ENCODE measurements around the gene CD200.

Gene CD200

GRCh38 chr3:112308151-112308911, 24.6 kb upstream of the CD200 start:
- Histone ChIP-seq H3K27me3 (ENCODE audit: control insufficient read depth, insufficient read depth, low read length) (no peaks in the 10 kb centered on the region), H3K36me3 (ENCODE audit: control insufficient read depth, insufficient read depth, low read length) (no peaks in the 10 kb centered on the region), H3K4me1 (ENCODE audit: control insufficient read depth, insufficient read depth, low read length) (peaks cover 1% of the 10 kb centered on the region), H3K27ac (ENCODE audit: low read depth, low read length) (no peak overlapping the region), H3K4me3 (ENCODE audit: low read length) (no peak overlapping the region), H3K9ac (ENCODE audit: low read length) (no peak overlapping the region)

DNA sequence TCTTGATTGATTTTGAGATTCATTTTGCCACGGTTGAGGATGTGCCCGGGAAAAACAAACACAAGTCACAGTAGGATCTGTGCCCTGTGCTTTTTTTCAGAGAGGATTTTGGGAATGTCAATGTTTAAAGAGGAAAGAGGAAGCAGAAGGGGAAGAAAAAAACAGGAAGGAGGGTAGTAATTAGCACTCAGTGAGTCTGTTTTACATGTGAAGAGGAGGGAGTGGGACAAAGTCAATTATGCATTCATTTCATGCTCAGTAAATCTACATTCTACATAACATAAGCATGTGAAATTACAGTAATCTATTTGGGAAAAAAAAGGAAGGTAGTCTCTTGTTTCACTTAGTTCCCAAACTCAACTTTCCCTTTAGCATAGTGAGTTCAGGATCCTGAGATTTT, 18.3 kb upstream of the CD200 start:
- H3K4me3 ChIP-seq (ENCODE audit: low read length): no peak overlapping the region
- H3K27ac ChIP-seq (ENCODE audit: low read depth, low read length): no peak overlapping the region
- no peaks in the 10 kb centered on the region for H3K36me3 ChIP-seq (ENCODE audit: control insufficient read depth, insufficient read depth, low read length)
- H3K4me1 ChIP-seq (ENCODE audit: control insufficient read depth, insufficient read depth, low read length): no peaks in the 10 kb centered on the region
- H3K9ac ChIP-seq (ENCODE audit: low read length): no peak overlapping the region
- H3K27me3 ChIP-seq (ENCODE audit: control insufficient read depth, insufficient read depth, low read length): no peaks in the 10 kb centered on the region

DNA sequence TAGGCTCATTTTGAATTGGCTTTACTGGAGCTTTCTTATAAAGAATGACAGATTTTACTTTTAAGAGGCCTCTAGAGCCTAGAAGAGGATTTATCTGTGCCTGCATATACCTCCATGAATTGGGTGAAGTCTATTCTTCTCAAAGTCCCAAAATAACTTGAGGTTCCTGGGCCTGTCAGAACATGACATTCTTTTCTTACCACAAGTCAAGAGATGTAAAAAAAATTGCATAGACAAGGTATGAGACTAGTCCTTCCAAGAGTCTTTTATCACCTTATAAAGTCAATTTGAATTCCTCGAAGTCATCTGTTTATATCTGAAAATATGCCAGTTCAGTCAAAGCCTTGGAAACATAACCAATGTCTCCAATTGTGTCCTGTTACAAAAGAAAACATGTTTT, 17.2 kb upstream of the CD200 start:
- no peaks in the 10 kb centered on the region for H3K4me1 ChIP-seq (ENCODE audit: control insufficient read depth, insufficient read depth, low read length)
- H3K9ac ChIP-seq (ENCODE audit: low read length): no peak overlapping the region
- H3K36me3 ChIP-seq (ENCODE audit: control insufficient read depth, insufficient read depth, low read length): no peaks in the 10 kb centered on the region
- H3K27ac ChIP-seq (ENCODE audit: low read depth, low read length): no peak overlapping the region
- H3K27me3 ChIP-seq (ENCODE audit: control insufficient read depth, insufficient read depth, low read length): no peaks in the 10 kb centered on the region
- no peak overlapping the region for H3K4me3 ChIP-seq (ENCODE audit: low read length)

GRCh38 chr3:112319516-112320276, 13.3 kb upstream of the CD200 start:
- no peaks in the 10 kb centered on the region for H3K36me3 ChIP-seq (ENCODE audit: control insufficient read depth, insufficient read depth, low read length)
- no peak overlapping the region for H3K9ac ChIP-seq (ENCODE audit: low read length)
- H3K27ac ChIP-seq (ENCODE audit: low read depth, low read length): no peak overlapping the region
- H3K4me3 ChIP-seq (ENCODE audit: low read length): no peak overlapping the region
- H3K27me3 ChIP-seq (ENCODE audit: control insufficient read depth, insufficient read depth, low read length): no peaks in the 10 kb centered on the region
- H3K4me1 ChIP-seq (ENCODE audit: control insufficient read depth, insufficient read depth, low read length): no peaks in the 10 kb centered on the region

DNA sequence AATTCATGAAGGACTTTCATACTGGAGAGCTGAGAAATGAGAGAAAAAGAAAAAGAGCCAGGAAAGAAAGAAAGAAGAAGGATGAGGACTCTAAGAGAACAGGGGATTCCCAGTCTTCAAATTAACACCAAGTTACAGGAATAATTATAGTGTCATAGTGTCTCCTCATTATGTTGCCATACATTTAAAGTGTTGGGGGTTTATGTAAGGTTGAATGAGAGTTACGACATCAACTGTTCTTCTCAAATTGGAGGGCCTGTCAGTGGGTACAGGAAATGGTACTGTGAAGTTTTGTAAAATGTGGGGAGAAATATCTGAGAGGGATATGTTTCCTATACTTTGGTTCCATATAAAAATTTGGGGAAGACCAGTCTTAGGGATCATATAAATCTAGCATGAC, 12.3 kb upstream of the CD200 start:
- Histone ChIP-seq H3K27ac (ENCODE audit: low read depth, low read length) (no peak overlapping the region), H3K4me3 (ENCODE audit: low read length) (no peak overlapping the region), H3K36me3 (ENCODE audit: control insufficient read depth, insufficient read depth, low read length) (no peaks in the 10 kb centered on the region), H3K4me1 (ENCODE audit: control insufficient read depth, insufficient read depth, low read length) (no peaks in the 10 kb centered on the region), H3K27me3 (ENCODE audit: control insufficient read depth, insufficient read depth, low read length) (no peaks in the 10 kb centered on the region), H3K9ac (ENCODE audit: low read length) (no peak overlapping the region)

- no peaks in the 10 kb centered on the region for H3K27me3 ChIP-seq (ENCODE audit: control insufficient read depth, insufficient read depth, low read length)
- H3K9ac ChIP-seq (ENCODE audit: low read length): no peak overlapping the region
- no peak overlapping the region for H3K27ac ChIP-seq (ENCODE audit: low read depth, low read length)
- no peaks in the 10 kb centered on the region for H3K36me3 ChIP-seq (ENCODE audit: control insufficient read depth, insufficient read depth, low read length)
- no peak overlapping the region for H3K4me3 ChIP-seq (ENCODE audit: low read length)
- H3K4me1 ChIP-seq (ENCODE audit: control insufficient read depth, insufficient read depth, low read length): no peaks in the 10 kb centered on the region
Measured at GRCh38 chr3:112321867-112322652, 10.9 kb upstream of the CD200 start.

GRCh38 chr3:112327371-112327951, 5.5 kb upstream of the CD200 start:
- Histone ChIP-seq H3K4me1 (ENCODE audit: control insufficient read depth, insufficient read depth, low read length) (no peaks in the 10 kb centered on the region), H3K4me3 (ENCODE audit: low read length) (no peak overlapping the region), H3K36me3 (ENCODE audit: control insufficient read depth, insufficient read depth, low read length) (no peaks in the 10 kb centered on the region), H3K27ac (ENCODE audit: low read depth, low read length) (no peak overlapping the region), H3K27me3 (ENCODE audit: control insufficient read depth, insufficient read depth, low read length) (no peaks in the 10 kb centered on the region), H3K9ac (ENCODE audit: low read length) (no peak overlapping the region)

- Histone ChIP-seq H3K27ac (ENCODE audit: low read depth, low read length) (no peak overlapping the region), H3K27me3 (ENCODE audit: control insufficient read depth, insufficient read depth, low read length) (no peaks in the 10 kb centered on the region), H3K4me3 (ENCODE audit: low read length) (no peak overlapping the region), H3K9ac (ENCODE audit: low read length) (no peak overlapping the region), H3K36me3 (ENCODE audit: control insufficient read depth, insufficient read depth, low read length) (no peaks in the 10 kb centered on the region), H3K4me1 (ENCODE audit: control insufficient read depth, insufficient read depth, low read length) (no peaks in the 10 kb centered on the region)
Measured at GRCh38 chr3:112331851-112332250, 1.1 kb upstream of the CD200 start.

DNA sequence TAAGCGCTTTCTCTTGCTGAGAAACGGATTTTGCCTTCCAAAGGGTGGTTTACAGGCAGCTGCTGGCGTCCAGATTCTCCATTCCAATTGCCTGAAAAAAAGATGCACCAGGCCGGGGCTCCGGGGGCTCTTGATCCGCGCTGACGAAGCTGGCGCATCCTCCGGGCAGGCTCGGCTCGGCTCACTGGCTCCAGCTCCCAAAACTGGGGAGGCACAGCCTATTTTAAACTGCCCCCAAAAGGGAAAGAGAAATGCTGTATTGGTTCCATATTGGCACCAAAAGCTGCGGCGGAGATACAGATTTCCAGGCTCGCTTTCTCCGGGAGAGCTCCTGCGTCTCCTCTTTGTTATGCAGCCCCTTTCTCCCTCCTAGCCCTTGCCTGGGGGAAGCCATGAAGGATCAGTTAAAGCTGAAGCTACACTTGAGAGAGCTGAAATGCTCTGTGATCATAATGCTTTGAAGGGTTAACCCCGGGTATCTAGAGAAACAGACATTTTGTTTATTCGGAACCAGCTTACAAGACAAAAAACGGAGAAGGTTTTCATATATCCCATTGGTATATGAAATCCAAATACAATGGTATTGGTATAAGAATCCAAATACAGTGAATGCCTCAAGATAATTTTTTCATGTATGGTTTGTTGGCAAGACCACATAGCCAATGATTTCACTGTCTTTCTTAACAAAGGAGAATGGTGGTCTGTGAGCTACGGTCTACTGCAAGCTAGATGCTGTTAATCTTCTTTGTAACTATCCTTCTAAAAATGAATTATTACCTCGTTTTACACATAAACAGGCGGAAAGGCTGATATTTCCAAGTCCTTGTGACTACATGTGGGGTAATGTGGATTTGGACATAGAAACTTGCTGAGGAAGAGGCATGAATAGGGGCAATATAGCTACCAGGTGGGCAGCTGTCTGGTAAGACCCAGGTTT, 693 bp downstream of the CD200 start:
- no peaks in the 10 kb centered on the region for H3K4me1 ChIP-seq (ENCODE audit: control insufficient read depth, insufficient read depth, low read length)
- peak overlapping the region; percentile 94 for H3K4me3 ChIP-seq (ENCODE audit: low read length)
- H3K9ac ChIP-seq (ENCODE audit: low read length): peak overlapping the region; percentile 62
- no peaks in the 10 kb centered on the region for H3K27me3 ChIP-seq (ENCODE audit: control insufficient read depth, insufficient read depth, low read length)
- H3K27ac ChIP-seq (ENCODE audit: low read depth, low read length): peak overlapping the region; percentile 71
- H3K36me3 ChIP-seq (ENCODE audit: control insufficient read depth, insufficient read depth, low read length): no peaks in the 10 kb centered on the region

DNA sequence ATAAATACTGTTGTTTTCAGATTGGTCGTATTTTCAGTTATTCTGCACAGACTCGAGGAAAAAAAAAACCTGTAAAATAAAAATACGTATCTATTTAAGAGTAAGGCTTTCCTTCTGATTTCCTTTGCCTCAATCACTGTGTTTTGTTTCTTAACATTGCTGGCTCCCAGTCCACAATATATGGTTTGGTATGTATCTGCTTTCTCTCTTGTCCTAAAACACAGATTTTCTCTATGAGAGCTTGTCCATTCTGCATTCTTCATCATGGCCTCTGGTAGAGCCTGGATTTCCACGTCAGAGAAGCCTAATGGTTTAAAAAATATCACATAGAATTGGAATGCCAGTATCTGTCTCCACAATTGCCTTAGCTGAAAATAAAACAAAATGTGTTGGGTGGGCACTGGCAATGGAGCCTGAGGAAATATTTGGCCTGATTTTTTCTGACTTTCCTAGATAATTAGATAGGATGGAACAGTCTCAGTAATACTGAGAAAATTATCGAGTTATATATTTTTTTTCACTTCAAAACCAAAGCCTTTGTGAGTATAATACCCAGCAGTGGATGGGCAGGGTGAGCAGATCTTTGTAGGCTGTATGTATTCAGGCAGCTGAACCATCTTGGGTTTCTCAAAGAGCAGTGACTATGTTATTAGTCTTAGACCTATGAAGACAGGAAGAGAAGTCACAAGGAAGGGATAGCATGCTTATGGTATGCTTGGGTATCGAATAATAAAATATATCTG, 1.9 kb downstream of the CD200 start:
- peak overlapping the region; percentile 9 for H3K4me3 ChIP-seq (ENCODE audit: low read length)
- H3K4me1 ChIP-seq (ENCODE audit: control insufficient read depth, insufficient read depth, low read length): no peaks in the 10 kb centered on the region
- no peak overlapping the region for H3K9ac ChIP-seq (ENCODE audit: low read length)
- no peaks in the 10 kb centered on the region for H3K27me3 ChIP-seq (ENCODE audit: control insufficient read depth, insufficient read depth, low read length)
- no peaks in the 10 kb centered on the region for H3K36me3 ChIP-seq (ENCODE audit: control insufficient read depth, insufficient read depth, low read length)
- H3K27ac ChIP-seq (ENCODE audit: low read depth, low read length): peak overlapping the region; percentile 71

GRCh38 chr3:112335434-112335781, 2.5 kb downstream of the CD200 start:
- H3K27ac ChIP-seq (ENCODE audit: low read depth, low read length): no peak overlapping the region
- H3K9ac ChIP-seq (ENCODE audit: low read length): no peak overlapping the region
- H3K36me3 ChIP-seq (ENCODE audit: control insufficient read depth, insufficient read depth, low read length): no peaks in the 10 kb centered on the region
- H3K4me1 ChIP-seq (ENCODE audit: control insufficient read depth, insufficient read depth, low read length): no peaks in the 10 kb centered on the region
- no peak overlapping the region for H3K4me3 ChIP-seq (ENCODE audit: low read length)
- no peaks in the 10 kb centered on the region for H3K27me3 ChIP-seq (ENCODE audit: control insufficient read depth, insufficient read depth, low read length)
